ENCODE results near the gene C14orf93. TPM values are rescaled to one million over a fixed set of nuclear protein-coding genes. Genes with fewer than 3 reads are reported as not detected.
A peak's percentile ranks its signal among the peaks of the same experiment; 100 is the strongest.

The C14orf93 gene
- total and polyA plus RNA-seq, 9 of the 15 experiments (the other 6 are each of a cell fraction or from before 2014, with no cell fraction given) = 2.2 to 22.4 (median 16.1) TPM

DNA sequence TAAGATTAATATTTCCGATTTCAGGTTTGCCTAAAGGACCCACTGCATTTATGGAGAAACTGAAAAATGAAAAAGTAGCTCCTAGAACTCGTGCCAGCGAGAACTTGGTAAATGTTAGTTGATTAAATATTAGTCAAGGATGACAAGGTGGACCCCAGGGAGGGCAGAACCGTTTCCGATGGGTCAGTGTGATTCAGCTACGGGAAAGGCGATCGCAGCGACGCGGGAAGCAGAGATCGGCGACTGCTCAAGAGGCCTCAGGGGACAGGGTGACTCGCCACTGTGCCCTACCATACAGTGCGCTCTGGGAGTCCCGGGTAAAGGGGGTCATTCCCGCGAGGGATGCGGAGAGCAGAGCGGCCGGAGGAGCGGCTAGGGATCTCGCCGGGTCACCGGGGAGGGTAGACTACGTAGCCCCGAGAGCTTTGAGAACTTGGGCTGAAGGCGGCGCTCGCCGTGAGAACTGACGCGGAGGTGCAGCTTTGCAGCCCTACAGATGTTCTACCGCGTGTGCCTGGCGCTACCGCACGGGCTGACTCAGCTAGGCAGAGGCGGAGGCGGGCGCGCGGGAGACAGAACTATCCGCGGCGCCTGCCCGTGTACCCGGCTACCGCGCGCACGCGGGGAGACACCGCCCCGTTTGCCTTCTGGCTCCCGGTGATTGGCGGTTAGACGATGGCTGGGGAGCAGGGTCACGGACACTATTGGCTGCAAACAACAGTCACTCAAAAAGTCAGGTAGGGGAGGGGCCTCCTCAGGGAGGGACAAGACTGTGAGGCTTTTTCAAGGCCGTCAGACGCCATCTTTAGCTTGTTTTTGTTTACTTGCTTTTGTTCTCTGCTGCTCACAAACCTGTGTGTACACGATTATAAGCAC is 3.2 kb downstream of the C14orf93 start (continued):
- TF ChIP-seq, protein P1, sequence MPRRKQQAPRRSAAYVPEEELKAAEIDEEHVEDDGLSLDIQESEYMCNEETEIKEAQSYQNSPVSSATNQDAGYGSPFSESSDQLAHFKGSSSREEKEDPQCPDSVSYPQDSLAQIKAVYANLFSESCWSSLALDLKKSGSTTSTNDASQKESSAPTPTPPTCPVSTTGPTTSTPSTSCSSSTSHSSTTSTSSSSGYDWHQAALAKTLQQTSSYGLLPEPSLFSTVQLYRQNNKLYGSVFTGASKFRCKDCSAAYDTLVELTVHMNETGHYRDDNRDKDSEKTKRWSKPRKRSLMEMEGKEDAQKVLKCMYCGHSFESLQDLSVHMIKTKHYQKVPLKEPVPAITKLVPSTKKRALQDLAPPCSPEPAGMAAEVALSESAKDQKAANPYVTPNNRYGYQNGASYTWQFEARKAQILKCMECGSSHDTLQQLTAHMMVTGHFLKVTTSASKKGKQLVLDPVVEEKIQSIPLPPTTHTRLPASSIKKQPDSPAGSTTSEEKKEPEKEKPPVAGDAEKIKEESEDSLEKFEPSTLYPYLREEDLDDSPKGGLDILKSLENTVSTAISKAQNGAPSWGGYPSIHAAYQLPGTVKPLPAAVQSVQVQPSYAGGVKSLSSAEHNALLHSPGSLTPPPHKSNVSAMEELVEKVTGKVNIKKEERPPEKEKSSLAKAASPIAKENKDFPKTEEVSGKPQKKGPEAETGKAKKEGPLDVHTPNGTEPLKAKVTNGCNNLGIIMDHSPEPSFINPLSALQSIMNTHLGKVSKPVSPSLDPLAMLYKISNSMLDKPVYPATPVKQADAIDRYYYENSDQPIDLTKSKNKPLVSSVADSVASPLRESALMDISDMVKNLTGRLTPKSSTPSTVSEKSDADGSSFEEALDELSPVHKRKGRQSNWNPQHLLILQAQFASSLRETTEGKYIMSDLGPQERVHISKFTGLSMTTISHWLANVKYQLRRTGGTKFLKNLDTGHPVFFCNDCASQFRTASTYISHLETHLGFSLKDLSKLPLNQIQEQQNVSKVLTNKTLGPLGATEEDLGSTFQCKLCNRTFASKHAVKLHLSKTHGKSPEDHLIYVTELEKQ (CRISPR knock-in tag; IDR thresholded peaks at IDR 0.05) = no peak
- TF ChIP-seq TAF1 (IDR thresholded peaks at IDR 0.05; ENCODE audit: control insufficient read depth, extremely low read depth, insufficient read depth, low read length, severe bottlenecking) (peak; percentile 77), BHLHE40 (IDR thresholded peaks at IDR 0.05; ENCODE audit: low read length) (peak; percentile 91), HDGF (IDR thresholded peaks at IDR 0.05) (no peak), BRD9 (IDR thresholded peaks at IDR 0.05; ENCODE audit: low read depth, partially characterized antibody) (no peak), MYC (IDR thresholded peaks at IDR 0.05; ENCODE audit: low read depth, low read length) (peak; percentile 92), MYC (CRISPR knock-in tag; IDR thresholded peaks at IDR 0.05; ENCODE audit: borderline replicate concordance, low read depth) (peak; percentile 66; the same call in 1 of the 2 replicates), RBM25 (IDR thresholded peaks at IDR 0.05; ENCODE audit: low read depth, low read length, severe bottlenecking) (peak; percentile 93), KAT7 (CRISPR knock-in tag; IDR thresholded peaks at IDR 0.05; ENCODE audit: borderline replicate concordance) (peak; percentile 45; the same call in 1 of the 2 replicates), SAP30 (IDR thresholded peaks at IDR 0.05; ENCODE audit: borderline replicate concordance, insufficient read depth, low read depth, low read length, poor library complexity, severe bottlenecking) (peak; percentile 65), CEBPB (tag; IDR thresholded peaks at IDR 0.05) (no peak), TRIM24 (IDR thresholded peaks at IDR 0.05) (peak in 1 of 2 experiments; percentile 27; a peak in 1 of 4 replicates), TAF9B (IDR thresholded peaks at IDR 0.05; ENCODE audit: partially characterized antibody) (no peak), KHSRP (IDR thresholded peaks at IDR 0.05) (no peak), SP1 (CRISPR knock-in tag; IDR thresholded peaks at IDR 0.05) (peak; percentile 84)
- TF ChIP-seq, protein P2, sequence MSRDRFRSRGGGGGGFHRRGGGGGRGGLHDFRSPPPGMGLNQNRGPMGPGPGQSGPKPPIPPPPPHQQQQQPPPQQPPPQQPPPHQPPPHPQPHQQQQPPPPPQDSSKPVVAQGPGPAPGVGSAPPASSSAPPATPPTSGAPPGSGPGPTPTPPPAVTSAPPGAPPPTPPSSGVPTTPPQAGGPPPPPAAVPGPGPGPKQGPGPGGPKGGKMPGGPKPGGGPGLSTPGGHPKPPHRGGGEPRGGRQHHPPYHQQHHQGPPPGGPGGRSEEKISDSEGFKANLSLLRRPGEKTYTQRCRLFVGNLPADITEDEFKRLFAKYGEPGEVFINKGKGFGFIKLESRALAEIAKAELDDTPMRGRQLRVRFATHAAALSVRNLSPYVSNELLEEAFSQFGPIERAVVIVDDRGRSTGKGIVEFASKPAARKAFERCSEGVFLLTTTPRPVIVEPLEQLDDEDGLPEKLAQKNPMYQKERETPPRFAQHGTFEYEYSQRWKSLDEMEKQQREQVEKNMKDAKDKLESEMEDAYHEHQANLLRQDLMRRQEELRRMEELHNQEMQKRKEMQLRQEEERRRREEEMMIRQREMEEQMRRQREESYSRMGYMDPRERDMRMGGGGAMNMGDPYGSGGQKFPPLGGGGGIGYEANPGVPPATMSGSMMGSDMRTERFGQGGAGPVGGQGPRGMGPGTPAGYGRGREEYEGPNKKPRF (IDR thresholded peaks at IDR 0.05; ENCODE audit: low read depth, low read length) = no peak
- TF ChIP-seq, protein P3, sequence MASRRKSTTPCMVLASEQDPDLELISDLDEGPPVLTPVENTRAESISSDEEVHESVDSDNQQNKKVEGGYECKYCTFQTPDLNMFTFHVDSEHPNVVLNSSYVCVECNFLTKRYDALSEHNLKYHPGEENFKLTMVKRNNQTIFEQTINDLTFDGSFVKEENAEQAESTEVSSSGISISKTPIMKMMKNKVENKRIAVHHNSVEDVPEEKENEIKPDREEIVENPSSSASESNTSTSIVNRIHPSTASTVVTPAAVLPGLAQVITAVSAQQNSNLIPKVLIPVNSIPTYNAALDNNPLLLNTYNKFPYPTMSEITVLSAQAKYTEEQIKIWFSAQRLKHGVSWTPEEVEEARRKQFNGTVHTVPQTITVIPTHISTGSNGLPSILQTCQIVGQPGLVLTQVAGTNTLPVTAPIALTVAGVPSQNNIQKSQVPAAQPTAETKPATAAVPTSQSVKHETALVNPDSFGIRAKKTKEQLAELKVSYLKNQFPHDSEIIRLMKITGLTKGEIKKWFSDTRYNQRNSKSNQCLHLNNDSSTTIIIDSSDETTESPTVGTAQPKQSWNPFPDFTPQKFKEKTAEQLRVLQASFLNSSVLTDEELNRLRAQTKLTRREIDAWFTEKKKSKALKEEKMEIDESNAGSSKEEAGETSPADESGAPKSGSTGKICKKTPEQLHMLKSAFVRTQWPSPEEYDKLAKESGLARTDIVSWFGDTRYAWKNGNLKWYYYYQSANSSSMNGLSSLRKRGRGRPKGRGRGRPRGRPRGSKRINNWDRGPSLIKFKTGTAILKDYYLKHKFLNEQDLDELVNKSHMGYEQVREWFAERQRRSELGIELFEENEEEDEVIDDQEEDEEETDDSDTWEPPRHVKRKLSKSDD (conservative IDR thresholded peaks at IDR 0.05; ENCODE audit: low read length) = 0 out of 2 replicates have a peak, but pooled peaks have one; percentile 19
